HG03095 (cell line): ENCODE data around the gene BZW2.

Experiments used
- ATAC-seq: cut with Tn5 transposase; IDR thresholded peaks from one replicate; pipeline ENCODE4 v1.9.1; 2021; ENCODE audit warnings: moderate library complexity; ENCODE audit not compliant: unreplicated experiment

Gene BZW2

GRCh38 chr7:16645593-16646471, at the start of gene BZW2, which contains the start of gene ANKMY2:
Gene BZW2, plus strand, starts transcription at chr7:16646181. Its CDS starts 19,263 bp downstream, at chr7:16665444.
Gene ANKMY2, minus strand, starts transcription at chr7:16645754. Its CDS starts 181 bp downstream, at chr7:16645573.
- peak; percentile 97 for ATAC-seq

GRCh38 chr7:16598015-16598414, 48.0 kb upstream of the BZW2 start:
- ATAC-seq = no peak

- ATAC-seq = no peak
Measured at GRCh38 chr7:16599860-16600259, 46.1 kb upstream of the BZW2 start.

- ATAC-seq = no peak
Measured at GRCh38 chr7:16603633-16604032, 42.3 kb upstream of the BZW2 start.

- no peak for ATAC-seq
Measured at GRCh38 chr7:16604054-16604453, 41.9 kb upstream of the BZW2 start.

- ATAC-seq = no peak
Measured at GRCh38 chr7:16606704-16607103, 39.3 kb upstream of the BZW2 start.

- ATAC-seq = peak; percentile 80
Measured at GRCh38 chr7:16609842-16610450, 36.0 kb upstream of the BZW2 start.

GRCh38 chr7:16611711-16612110, 34.3 kb upstream of the BZW2 start:
- no peak for ATAC-seq

- no peak for ATAC-seq
Measured at GRCh38 chr7:16615228-16615627, 30.8 kb upstream of the BZW2 start.

GRCh38 chr7:16616122-16616521, 29.9 kb upstream of the BZW2 start:
- ATAC-seq = no peak

- no peak for ATAC-seq
Measured at GRCh38 chr7:16616542-16616941, 29.4 kb upstream of the BZW2 start.

GRCh38 chr7:16619979-16620408, 26.0 kb upstream of the BZW2 start:
- ATAC-seq = peak; percentile 92

- no peak for ATAC-seq
Measured at GRCh38 chr7:16626388-16626787, 19.6 kb upstream of the BZW2 start.

- no peak for ATAC-seq
Measured at GRCh38 chr7:16627236-16627635, 18.7 kb upstream of the BZW2 start.

- ATAC-seq = no peak
Measured at GRCh38 chr7:16630654-16631053, 15.3 kb upstream of the BZW2 start.

- ATAC-seq = no peak
Measured at GRCh38 chr7:16634271-16634738, 11.7 kb upstream of the BZW2 start.

GRCh38 chr7:16636555-16637101, 9.4 kb upstream of the BZW2 start:
- ATAC-seq = no peak

- no peak for ATAC-seq
Measured at GRCh38 chr7:16637379-16637778, 8.6 kb upstream of the BZW2 start.

GRCh38 chr7:16638282-16639280, 7.4 kb upstream of the BZW2 start:
- no peak for ATAC-seq

GRCh38 chr7:16644157-16644556, 1.8 kb upstream of the BZW2 start:
- no peak for ATAC-seq
